Measurements from ENCODE around the gene SMIM35.

SMIM35 gene

GRCh38 chr11:118086913-118087768, at the start of gene SMIM35:
Gene SMIM35, minus strand, starts transcription at chr11:118086963. Its CDS starts 206 bp downstream, at chr11:118086757.
- no peak for DNase-seq

GRCh38 chr11:118136341-118136740, 49.6 kb upstream of the SMIM35 start:
- DNase-seq, result no peak

GRCh38 chr11:118135796-118136165, 49.0 kb upstream of the SMIM35 start:
- no peak for DNase-seq

- DNase-seq, result no peak
Measured at GRCh38 chr11:118135051-118135795, 48.5 kb upstream of the SMIM35 start.

GRCh38 chr11:118133816-118134215, 47.1 kb upstream of the SMIM35 start:
- DNase-seq, result no peak

- no peak for DNase-seq
Measured at GRCh38 chr11:118132385-118133151, 45.8 kb upstream of the SMIM35 start.

GRCh38 chr11:118129471-118130172, 42.9 kb upstream of the SMIM35 start:
- no peak for DNase-seq

- no peak for DNase-seq
Measured at GRCh38 chr11:118128721-118129470, 42.1 kb upstream of the SMIM35 start.

- DNase-seq, result no peak
Measured at GRCh38 chr11:118128310-118128709, 41.5 kb upstream of the SMIM35 start.

GRCh38 chr11:118126082-118126838, 39.5 kb upstream of the SMIM35 start:
- no peak for DNase-seq

GRCh38 chr11:118124929-118125535, 38.3 kb upstream of the SMIM35 start:
- no peak for DNase-seq

GRCh38 chr11:118120793-118121192, 34.0 kb upstream of the SMIM35 start:
- no peak for DNase-seq

GRCh38 chr11:118117790-118118601, 31.2 kb upstream of the SMIM35 start:
- no peak for DNase-seq

GRCh38 chr11:118115048-118115447, 28.3 kb upstream of the SMIM35 start:
- no peak for DNase-seq

GRCh38 chr11:118114266-118114665, 27.5 kb upstream of the SMIM35 start:
- DNase-seq, result no peak

GRCh38 chr11:118112711-118113430, 26.1 kb upstream of the SMIM35 start:
- DNase-seq, result no peak

- no peak for DNase-seq
Measured at GRCh38 chr11:118111744-118112035, 24.9 kb upstream of the SMIM35 start.

GRCh38 chr11:118111019-118111743, 24.4 kb upstream of the SMIM35 start:
- no peak for DNase-seq

GRCh38 chr11:118109231-118109630, 22.5 kb upstream of the SMIM35 start:
- DNase-seq, result no peak
